ENCODE measurements around the gene PTPRG.

- TF ChIP-seq EZH2 (IDR thresholded peaks at IDR 0.05; ENCODE audit: insufficient read depth, low read length), result no peak
- no peak for TF ChIP-seq CTCF (IDR thresholded peaks at IDR 0.05; ENCODE audit: insufficient read depth, low read depth, low read length)
Measured at GRCh38 chr3:61697301-61697700, 135.9 kb downstream of the PTPRG start.
